Brain microvascular endothelial cell (primary cell): ENCODE results near the gene ERCC6.

ENCODE experiments used
- DNase-seq: peaks from one replicate; pipeline ENCODE4 v3.0.0-alpha.2; 2020
- H3K27ac ChIP-seq: fragments of 250-450 bp; sonication (Bioruptor Pico); 2 replicates; pipeline ENCODE4 v1.5.1; 2020; ENCODE audit warnings: mild to moderate bottlenecking, moderate library complexity
- H3K27me3 ChIP-seq: fragments of 250-450 bp; sonication (Bioruptor Pico); replicated peaks from 2 replicates; pipeline ENCODE4 v1.5.1; 2020; ENCODE audit warnings: mild to moderate bottlenecking
- H3K36me3 ChIP-seq: fragments of 250-450 bp; sonication (Bioruptor Pico); replicated peaks from 2 replicates; pipeline ENCODE4 v1.5.1; 2020; ENCODE audit warnings: mild to moderate bottlenecking
- H3K4me3 ChIP-seq: 2 replicates; pipeline ENCODE4 v1.5.1; 2011; ENCODE audit warnings: low read depth, mild to moderate bottlenecking, control low read depth, low read length, moderate library complexity
- CTCF ChIP-seq: IDR thresholded peaks from 2 replicates; pipeline ENCODE4 v1.5.1; 2011; ENCODE audit warnings: low read depth, mild to moderate bottlenecking, moderate library complexity, low read length, control low read depth, inconsistent platforms; ENCODE audit errors: missing control alignments
- in situ Hi-C: cut with HindIII; loops from 2 replicates; pipeline ENCODE4 v1.10.0; 2017; ENCODE audit warnings: low sequenced_read_pairs, low pct_ligation_motif_present

The ERCC6 gene

DNA sequence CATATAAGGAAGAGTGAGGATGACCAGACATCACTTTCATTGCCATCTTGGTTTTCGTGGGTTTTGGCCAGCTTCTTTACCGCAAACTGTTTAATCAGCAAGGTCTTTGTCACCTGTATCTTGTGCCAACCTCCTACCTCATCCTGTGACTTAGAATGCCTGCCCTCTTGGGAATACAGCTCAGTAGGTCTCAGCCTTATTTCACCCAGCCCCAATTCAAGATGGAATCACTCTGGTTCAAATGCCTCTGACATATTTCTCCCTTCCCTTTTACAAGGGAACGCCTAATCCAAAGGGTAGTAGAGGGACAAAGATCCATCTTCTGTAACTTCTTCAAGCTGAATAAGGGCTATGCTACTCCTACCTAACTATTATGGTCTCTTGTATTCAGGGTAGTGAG is 4.7 kb upstream of the ERCC6 start:
- TF ChIP-seq CTCF = no peak
- H3K36me3 ChIP-seq = no peaks in the 10 kb centered on the region
- H3K27ac ChIP-seq = no peak overlapping the region
- no peak for DNase-seq
- H3K4me3 ChIP-seq = no peak overlapping the region
- no peaks in the 10 kb centered on the region for H3K27me3 ChIP-seq
- in situ Hi-C loops = no loop called here

GRCh38 chr10:49542353-49542752 is 3.4 kb upstream of the ERCC6 start:
- in situ Hi-C loops = no loop called here
- Histone ChIP-seq H3K36me3 (no peaks in the 10 kb centered on the region), H3K27ac (no peak overlapping the region), H3K27me3 (no peaks in the 10 kb centered on the region), H3K4me3 (no peak overlapping the region)
- no peak for TF ChIP-seq CTCF
- no peak for DNase-seq

DNA sequence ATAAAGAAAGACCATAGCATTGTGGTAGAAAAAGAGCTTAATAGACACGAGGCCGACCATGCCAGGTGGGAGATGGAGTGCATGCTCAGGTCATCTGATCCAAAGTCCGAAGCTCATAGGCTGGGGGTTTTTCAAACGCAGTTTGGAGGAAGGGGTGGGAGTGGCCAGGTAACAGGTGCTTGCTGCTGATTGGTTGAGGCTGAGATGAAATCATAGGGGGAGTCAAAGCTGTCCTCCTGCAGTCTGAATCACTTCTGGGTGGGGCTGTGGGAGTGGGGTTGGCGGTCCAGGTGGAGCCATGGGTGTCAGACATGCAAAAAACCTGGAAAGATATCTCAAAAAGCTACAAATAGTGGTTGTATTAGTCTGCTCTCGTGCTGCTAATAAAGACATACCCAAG is 2.8 kb upstream of the ERCC6 start:
- no peak for DNase-seq
- H3K4me3 ChIP-seq = no peak overlapping the region
- in situ Hi-C loops = no loop called here
- H3K27me3 ChIP-seq = no peaks in the 10 kb centered on the region
- H3K36me3 ChIP-seq = no peaks in the 10 kb centered on the region
- no peak overlapping the region for H3K27ac ChIP-seq
- TF ChIP-seq CTCF = no peak

- no peak for TF ChIP-seq CTCF
- no peak overlapping the region for H3K4me3 ChIP-seq
- H3K27me3 ChIP-seq = no peaks in the 10 kb centered on the region
- peak overlapping the region; percentile 95 for H3K27ac ChIP-seq
- DNase-seq = no peak
- in situ Hi-C loops = no loop called here
- no peaks in the 10 kb centered on the region for H3K36me3 ChIP-seq
Measured at GRCh38 chr10:49540056-49540797, 1.3 kb upstream of the ERCC6 start.

GRCh38 chr10:49539320-49539885 is 482 bp upstream of the ERCC6 start:
- no peaks in the 10 kb centered on the region for H3K36me3 ChIP-seq
- DNase-seq = peak; percentile 63
- peak overlapping the region; percentile 77 for H3K4me3 ChIP-seq
- peak overlapping the region; percentile 95 for H3K27ac ChIP-seq
- in situ Hi-C loops = no loop called here
- TF ChIP-seq CTCF = no peak
- no peaks in the 10 kb centered on the region for H3K27me3 ChIP-seq
